ENCODE results near the gene RPA3.
"Not testable (repeated sequence)": the region's sequence is repeated elsewhere in the genome, so short reads cannot be mapped to it uniquely, and the experiment has no call there.

The RPA3 gene

DNA sequence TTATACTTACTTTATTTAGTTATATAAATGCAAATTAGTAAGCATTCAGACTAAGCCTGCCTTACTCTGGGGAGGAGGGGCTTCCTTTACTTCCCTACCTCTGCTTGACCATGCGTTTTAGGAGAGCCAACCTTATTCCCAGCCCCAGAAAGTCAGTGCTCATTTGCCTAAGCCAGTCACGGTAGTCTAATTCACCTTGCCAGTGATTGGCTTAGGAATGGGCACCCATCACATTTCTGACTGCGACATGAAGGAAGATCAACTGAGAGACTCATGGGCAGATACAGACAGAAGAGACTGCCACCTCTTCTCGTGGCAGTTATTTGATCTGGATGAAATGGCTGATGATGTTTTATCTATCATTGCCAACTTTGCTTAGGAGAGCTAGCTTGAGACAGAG, 29.5 kb downstream of the RPA3 start:
- no peak for DNase-seq

DNA sequence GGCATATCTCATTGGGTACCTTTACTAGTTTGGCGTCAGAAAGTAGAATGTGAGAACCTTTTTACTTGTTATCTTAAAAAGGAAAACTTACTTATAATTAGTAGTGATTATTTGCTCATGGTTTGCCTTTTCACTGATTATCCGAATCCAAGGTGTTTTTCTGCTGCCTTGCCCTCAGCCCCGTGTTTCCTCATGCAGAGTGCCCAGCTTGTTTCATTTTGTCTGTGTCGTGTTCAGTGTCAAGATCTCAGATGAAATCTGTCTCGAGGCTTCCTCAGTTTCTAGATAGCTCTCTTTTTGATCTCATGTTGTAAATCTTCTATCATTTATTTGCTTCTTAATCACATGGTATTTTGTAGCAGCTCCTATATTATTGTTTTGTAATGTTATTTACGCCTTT, 30.1 kb downstream of the RPA3 start:
- no peak for DNase-seq

DNA sequence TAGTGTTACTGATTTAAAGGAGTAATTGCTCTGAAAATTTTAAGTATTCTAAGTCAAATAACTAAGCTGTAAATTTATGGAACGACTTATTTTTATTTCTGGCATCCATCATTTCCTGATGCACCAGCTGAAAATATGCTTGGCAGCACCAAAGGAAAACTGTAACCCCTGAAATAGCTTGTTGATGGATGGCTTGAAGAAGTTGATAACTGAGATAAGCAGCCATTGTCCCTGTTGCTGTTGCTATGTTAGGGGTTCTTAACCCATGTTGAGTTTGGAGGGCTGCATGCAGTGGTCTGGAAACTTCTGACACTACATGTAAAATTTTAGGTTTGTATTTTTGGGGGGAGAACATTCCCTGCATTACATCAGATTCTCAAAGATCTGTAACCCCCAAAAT, 30.6 kb downstream of the RPA3 start:
- DNase-seq: no peak

DNA sequence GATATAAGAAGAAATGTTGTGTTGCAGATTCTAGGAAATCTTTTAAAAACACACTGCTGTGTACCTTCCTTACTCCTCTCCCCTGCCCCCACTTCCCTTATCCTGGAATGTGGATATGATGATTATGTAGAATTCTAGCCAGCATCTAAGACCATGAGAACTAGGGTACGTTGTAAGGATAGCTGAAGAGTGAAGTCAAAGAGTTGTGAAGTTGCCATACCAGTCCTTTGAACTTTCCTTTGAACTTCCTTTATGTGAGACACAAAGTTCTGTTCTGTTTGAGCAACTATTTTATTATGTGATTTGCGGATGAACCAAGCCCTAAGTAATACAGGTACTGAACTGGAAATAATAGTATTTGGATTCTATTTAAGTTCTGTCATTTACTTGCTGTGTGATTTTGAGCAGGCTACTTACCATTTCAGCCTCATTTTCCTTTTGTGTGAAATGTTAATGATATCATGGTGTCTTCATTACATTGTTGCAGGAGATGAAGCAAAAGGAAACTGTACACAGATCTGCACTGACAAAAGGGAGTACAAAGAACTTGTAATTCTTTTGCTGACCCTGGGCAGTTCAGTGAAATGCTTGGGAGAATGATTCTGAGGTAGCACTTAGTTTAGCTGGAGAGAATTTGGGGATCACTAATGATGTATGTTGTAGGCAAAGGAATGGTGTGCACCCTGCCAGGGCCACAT, 31.4 kb downstream of the RPA3 start:
- no peak for DNase-seq

DNA sequence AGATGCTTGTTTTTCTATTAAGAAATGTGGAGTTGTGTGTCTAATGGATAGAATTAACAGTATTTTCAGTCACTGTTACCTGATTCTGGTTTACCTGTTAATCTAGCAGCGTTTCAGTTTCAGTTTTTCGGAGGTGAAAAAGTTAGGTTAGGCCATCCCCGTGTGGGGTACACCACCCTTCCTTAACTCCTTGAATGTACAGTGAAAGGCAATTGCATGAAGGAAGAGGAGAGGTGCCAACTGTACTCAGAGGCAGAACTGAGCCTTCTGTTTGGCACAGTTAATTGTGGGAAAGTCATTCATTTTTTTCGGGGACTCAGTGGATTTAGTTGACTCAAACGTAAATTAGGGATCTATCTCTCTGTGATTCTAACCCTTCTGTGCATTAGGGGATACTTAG, 35.5 kb downstream of the RPA3 start:
- DNase-seq: no peak

DNA sequence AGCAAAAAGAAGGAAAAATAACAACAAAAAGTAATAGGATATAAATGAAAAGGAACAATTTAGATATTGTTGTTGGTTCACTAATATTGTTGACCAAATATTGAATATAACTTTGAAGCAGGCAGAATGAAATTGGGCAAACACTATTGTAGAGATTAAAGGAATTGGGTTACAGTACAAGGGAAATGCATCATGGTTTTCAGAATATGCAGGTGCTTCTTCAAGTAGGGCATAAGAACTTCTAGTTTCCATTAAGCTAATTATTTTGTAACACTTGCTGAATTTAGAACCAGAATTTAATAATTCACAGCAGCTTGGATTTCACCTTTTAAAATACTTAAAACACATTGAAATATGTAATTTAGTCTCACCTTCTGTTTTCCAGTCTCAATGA, 36.5 kb downstream of the RPA3 start:
- DNase-seq: no peak

DNA sequence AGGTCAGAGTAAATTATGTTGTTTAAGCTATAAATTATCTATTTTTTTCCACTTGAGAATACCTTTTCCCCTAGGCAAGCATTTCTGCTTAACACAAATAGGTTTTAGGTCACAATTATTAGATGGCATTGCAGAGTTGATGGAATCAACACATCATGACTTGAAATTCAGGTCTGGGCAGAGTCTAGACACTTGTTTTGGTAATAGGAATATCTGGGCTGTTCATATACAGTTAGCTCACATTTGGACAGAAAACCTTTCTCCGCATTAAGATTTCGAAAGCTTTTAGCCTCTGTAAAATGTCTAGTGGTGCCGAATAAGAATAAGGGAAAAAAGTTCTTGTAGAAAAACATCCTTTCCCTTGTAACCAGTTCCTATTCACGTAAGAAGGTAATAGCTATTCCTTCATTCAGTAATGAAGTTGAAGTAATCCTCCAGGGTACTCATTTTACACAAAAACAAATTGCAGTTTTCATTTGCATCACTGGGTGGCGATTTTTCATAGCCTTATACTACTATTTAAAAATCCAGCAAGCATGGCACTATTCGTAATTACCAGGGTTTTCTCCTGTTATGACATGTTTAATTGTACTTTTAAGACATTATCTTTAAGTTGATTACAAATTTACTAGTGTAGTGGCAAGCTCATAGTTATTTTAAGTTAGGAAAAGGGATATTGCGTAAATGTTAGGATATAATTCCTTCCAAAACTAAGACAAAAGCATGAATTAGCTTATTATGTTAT, 37.0 kb downstream of the RPA3 start:
- no peak for DNase-seq

DNA sequence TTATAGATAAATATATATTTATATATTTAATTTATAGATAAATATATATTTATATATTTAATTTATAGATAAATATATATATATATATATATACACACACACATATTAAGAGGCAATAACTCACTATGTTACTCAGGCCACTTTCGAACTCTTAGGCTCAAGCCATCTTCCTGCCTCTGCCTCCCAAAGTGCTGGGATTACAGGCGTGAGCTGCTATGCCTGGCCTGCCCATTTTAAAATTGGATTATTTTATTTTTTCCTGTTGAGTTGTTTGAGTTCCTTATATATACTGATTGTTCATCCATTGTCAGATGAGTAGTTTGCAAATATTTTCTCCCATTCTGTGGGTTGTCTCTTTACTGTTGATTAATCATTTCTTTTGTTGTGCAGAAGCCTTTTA, 38.8 kb downstream of the RPA3 start:
- DNase-seq: not testable (repeated sequence)

DNA sequence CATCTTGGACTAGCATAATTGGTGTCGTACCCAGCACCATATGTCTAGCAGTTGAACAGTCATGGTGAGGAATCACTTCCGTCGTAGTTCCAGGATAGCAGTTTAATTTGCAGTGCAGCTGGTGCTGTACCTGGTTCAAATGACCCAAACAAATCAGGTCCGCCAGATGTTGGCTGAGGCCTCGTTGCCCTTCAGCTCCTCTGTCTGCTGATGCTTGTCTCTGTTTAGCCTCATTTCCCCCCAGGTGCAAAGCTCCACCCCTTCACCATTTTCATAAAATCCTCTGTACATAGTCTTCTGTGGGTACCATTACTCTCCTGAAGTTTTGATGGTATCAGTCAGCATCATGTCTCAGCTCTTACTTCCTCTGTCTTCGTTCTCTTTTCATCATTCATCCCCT, 42.7 kb downstream of the RPA3 start:
- no peak for DNase-seq

DNA sequence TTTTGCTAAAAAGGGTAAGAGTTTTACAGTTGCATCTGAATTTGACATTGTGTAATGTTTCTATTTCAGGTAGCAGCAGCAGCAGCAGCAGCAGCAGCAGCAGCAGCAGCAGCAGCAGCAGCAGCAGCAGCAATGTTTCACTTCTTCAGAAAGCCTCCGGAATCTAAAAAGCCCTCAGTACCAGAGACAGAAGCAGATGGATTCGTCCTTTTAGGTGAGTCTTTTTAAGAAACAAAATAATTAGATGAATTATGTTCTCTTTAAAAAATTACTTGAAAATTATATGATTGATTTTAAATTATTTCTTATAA, 45.2 kb downstream of the RPA3 start:
- DNase-seq: no peak

DNA sequence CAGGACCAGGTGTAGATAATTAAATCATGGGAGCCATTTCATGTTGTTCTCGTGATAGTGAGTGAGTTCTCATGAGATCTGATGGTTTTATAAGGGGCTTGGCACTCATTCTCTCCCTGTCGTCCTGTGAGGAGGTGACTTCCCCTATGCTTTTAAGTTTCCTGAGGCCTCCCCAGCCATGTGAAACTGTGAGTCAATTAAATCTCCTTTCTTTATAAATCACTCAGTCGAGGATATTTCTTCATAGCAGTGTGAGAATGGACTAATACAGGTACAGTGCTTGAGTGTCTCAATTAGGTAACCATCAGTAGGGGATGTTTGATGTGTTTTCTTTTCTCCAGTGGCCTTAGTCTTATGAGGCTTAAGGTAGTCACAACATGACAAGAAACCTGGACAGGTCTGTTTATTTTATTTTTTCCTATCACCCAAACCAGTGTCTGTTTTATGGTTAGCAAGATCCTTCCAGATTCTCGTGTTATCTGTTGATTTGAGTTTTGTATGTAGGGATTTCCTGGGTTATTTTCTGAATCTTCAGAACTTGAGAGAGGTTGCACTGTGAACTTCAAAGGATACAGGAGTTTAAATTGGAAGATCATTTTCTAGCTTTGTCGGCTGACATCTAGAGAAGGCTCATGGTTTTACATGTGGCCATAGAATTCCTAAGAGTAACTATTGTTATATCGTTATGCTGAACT, 45.7 kb downstream of the RPA3 start:
- DNase-seq: no peak

DNA sequence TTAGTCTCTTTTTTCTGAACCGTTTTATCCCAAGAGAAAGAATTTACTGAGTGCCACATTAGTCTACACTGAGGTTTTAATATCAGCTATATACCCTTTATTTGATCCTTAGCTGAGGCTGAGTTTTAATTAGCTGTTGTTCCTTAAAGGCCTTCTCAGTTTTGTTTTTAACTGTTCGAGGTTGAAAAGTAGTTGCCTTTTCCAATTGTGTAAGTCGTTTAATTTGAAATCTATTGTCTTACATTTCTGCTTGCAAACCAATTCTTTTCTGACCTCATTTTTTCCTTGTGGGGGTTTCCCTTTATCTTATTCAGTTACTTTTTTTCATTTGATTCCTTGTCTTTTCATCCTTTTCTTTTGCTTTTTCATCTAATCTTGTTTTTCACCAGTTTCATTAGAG, 47.0 kb downstream of the RPA3 start:
- DNase-seq: no peak

DNA sequence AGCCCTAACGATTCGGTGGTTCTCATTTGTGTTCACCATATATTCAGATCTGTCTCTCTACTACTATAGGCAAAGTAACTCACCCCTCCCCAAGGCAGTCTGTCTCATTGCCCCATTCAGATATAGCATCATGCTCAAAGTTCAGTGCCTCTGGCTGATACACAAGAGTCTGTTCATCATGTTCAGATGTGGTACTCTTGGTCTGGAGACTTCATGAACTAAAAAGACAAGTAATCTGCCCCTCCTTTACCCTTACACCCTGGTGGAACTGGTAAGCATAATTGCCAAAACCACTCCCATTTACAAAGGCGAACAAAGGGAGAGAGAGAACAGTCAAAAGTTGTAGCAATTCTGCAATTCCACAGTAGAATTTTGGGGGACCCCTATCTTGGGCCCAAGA, 47.9 kb downstream of the RPA3 start:
- DNase-seq: no peak

DNA sequence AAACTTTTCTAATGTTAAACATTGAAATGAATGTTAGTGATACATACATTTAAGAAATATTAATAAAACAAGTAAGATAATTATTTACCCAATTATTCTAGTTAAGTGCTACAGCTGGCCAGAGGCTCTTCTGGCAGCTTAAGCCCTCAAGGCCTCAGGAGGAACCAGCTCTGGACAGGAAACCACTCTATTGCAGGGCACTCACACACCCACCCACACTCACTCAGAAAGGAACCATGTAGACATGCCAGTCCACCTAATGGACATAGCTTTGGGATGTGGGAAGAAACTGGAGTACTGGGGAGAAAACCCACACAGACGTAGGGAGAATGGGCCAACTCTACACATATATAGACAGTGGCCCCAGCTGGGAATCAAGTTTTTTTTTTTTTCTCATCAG, 49.7 kb downstream of the RPA3 start:
- DNase-seq: no peak

DNA sequence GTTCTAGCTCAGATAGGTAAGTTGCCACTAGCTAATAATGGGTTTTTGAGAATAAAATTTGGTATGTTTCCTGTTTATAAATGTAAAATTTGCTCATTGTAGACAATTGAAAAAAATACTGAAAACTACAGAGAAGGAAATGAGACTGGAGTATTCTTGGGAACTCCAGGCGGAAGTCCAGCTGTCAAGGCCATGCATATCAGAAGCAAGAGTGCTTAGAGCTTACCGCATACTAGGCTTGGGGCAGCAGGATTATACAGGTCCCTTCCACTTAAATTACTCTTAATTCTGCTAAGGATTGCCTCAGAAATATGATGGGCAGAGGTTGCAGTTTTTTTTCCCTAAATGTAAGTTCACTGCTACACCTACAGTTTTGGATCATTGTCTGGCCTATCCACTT, 51.2 kb downstream of the RPA3 start:
- no peak for DNase-seq

DNA sequence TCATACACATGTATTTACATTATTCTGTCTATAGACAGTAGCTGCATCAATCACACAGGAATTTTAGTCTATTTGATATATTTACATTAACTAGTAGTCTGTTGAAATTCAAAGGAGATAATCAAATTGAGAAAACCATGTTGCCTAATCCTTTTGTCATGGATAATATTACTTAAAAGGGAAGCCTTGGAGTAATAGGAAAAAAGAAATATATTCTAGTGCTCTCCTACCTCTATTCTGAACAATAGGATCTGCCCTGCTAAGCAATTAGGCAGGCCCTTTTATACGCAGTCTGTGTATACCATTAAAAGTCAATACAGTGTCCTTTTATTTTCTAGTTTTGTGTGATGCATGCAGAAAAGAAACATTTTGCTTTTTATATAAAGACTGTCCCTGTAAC, 53.4 kb downstream of the RPA3 start:
- DNase-seq: no peak

DNA sequence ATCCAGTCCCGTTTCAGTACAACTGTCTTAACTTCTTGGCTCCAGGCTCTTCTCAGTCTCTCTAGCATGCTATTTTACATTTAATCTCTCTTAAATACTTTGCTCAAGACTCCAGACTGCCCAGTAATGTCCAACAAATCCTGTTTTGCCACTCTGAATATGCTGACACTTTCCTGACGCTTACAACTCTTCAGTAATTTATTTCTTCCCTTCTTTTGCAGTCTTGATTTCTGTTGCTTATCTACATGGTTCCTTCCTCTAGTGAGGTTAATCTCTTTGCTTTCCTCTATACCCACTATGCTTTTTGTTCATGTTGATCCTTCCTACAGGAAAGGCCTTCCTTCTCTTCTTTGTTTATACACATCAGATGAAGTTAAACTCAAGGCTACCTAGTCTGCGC, 54.1 kb downstream of the RPA3 start:
- DNase-seq: no peak

DNA sequence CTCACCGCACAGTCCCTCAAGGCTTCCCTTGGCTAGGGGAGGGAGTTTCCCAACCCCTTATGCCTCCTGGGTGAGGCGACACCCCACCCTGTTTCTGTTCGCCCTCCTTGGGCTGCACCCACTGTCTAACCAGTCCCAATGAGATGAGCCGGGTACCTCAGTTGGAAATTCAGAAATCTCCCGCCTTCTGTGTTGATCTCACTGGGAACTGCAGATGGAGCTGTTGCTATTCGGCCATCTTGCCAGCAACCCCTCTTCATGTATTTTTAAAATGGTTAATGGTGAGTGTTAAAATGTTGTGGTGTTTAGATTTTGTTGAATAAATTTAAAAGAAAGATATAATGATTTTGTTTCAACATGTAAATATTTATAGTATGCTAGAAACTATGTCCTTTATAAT, 55.9 kb downstream of the RPA3 start:
- no peak for DNase-seq

DNA sequence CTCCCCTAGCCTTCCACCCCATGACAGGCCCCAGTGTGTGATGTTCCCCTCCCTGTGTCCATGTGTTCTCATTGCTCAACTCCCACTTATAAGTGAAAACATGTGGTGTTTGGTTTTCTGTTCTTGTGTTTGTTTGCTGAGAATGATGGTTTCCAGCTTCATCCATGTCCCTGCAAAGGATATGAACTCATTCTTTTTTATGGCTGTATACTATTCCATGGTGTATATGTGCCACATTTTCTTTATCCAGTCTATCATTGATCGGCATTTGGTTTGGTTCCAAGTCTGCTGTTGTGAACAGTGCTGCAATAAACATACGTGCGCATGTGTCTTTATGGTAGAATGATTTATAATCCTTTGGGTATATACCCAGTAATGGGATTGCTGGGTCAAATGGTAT, 61.9 kb downstream of the RPA3 start:
- not testable (repeated sequence) for DNase-seq

DNA sequence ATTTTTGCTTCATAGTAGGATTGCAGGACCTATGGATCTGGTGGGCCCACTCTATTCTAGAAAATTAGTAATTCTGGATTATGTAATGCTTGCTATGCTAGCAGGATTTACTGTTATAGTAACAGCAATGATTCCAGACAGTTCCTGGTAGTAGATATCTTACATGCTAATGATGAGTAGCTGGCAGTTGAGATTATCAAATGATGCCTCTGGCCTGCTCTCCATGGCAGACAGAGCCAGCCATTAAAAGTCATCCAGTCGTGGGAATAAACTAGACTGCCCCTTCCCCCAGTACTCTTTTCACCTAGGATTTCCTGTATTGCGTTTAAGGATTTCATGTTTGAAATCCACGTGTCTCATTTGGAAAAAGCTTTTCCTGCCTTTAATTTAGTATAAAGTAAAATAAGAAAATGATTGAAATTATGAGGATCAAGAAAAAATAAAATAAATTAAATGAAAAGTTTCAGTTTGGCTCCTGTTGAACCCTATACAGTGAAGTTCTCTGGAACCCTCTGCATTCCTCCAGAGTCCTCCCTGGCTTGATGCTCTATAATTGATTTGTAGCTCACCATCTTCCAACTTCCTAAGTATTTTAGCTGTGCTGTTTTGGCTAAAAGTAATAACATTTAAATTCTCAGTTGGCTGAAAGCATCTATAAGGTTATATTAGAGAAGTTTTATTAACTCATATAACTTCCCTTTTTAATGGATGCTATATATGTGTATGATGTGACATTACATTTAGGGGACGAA, 63.3 kb downstream of the RPA3 start:
- DNase-seq: no peak

DNA sequence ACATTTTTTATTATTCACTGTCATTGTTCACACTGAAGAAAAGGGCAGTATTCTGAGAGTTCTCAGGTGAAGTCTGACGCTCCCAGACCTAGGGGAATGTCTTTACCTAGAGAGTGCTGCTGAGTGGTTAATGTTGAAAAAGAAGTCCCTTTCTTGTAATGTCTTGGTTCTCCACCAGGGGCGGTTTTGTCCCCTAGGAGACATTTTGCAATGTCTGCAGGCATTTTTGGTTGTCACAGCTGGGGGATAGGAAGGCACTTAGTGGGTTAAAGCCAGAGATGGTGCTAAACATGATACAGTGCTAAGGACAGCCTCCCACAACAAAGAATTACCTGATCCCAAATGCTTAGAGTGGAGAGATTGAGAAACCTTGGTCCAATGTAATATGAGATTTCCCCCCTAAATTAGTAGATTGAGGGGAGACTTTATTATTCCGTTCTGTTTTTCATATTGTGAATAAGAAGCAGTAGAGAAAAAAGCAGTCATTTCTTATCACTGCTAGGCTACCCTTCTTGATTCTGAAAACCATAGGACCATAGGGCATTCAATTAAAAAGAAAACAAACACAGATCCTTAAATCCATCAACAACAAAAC, 64.7 kb downstream of the RPA3 start:
- DNase-seq: no peak

DNA sequence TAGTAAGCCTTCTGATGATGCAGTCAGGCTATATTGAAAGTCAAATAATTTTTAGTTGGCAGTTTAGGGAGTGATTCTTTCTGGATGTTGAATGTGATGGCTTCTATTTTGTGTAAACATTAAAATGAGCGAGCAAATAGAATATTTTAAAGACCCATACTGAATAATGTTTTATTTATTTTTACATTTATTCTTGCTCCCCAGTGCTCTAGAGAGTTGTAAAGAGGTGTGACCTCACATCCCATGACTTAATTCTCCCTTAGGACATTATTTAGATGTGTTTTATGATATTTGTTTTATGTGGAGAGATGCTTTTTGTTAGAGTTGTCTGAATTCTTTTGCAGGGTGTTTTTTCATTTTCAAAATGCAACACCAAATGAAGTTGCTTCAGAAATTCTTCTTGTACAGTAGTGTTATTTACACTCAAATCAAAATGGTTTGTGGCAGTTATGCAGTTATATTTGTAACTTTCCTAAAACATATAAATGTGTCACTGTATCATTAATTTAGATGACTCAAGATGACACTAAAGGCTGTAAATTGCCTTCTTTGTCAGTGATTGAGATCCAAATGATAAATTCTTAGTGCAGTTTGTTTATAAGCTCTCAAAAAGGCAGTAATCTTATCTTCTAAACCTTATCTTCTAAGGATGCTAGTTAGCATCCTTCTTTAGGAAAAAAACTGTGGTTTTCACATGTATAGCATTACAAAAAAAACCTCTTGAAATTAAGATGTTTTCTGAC, 65.4 kb downstream of the RPA3 start:
- DNase-seq: no peak

DNA sequence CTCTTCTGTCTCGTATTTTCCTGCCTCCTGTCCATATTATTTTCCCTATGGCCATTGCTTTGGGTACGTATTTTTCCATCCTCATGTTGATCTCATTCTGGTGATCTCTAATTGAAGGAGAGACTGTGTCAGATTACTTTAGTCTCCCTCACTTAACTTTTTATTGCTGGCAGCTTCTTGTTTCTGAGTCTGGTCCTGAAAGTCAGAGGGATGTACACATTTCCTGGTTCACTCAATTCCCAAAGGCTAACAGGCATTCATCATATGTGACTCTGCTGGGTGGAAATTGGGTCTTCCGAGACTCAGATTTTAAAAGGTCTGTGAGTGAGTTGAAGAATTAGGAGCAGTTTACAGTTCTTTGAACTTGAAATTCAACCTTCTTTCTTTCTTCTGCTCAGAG, 66.9 kb downstream of the RPA3 start:
- DNase-seq: no peak

All from amniotic stem cell (primary cell).